WTC11 (cell line): ENCODE results near the gene AGL. TPM values are rescaled to one million over a fixed set of nuclear protein-coding genes. Genes with fewer than 3 reads are reported as not detected.

Source experiments
- ATAC-seq: fragments of 200-7000 bp; cut with Tn5 transposase; 2 replicates; pipeline ENCODE4 v1.10.0; 2021; ENCODE audit warnings: mild to moderate bottlenecking, moderate library complexity
- CTCF ChIA-PET: fragments of 300-600 bp; sonication (Branson Sonifier 250); formaldehyde crosslinking; loops from one replicate; lab custom pipeline; 2021; ENCODE audit warnings: antibody characterized with exemption; lab: Charles Lee
- POLR2A ChIA-PET: fragments of 350-600 bp; sonication (Branson Sonifier 250); formaldehyde crosslinking; loops from one replicate; lab custom pipeline; 2021; ENCODE audit warnings: antibody characterized with exemption; lab: Charles Lee
- DNase-seq: peaks from one replicate; pipeline ENCODE4 v3.0.0; 2021; ENCODE audit warnings: low spot score
- H3K27ac Mint-ChIP-seq: 2 replicates; pipeline ENCODE4 v1.8.0; 2021; ENCODE audit warnings: mixed read lengths
- H3K27me3 Mint-ChIP-seq: 2 replicates; pipeline ENCODE4 v1.8.0; 2021; ENCODE audit warnings: low read depth, mild to moderate bottlenecking, moderate library complexity, mixed read lengths
- H3K36me3 Mint-ChIP-seq: 2 replicates; pipeline ENCODE4 v1.8.0; 2021; ENCODE audit warnings: mixed read lengths
- H3K4me1 Mint-ChIP-seq: 2 replicates; pipeline ENCODE4 v1.8.0; 2022; ENCODE audit warnings: mixed read lengths
- H3K4me3 Mint-ChIP-seq: 2 replicates; pipeline ENCODE4 v1.8.0; 2021; ENCODE audit warnings: mild to moderate bottlenecking, moderate library complexity, mixed read lengths
- H3K9me3 Mint-ChIP-seq: 2 replicates; pipeline ENCODE4 v1.8.0; 2021; ENCODE audit warnings: mixed read lengths
- CDX4 ChIP-seq: fragments of 250-450 bp; sonication (Bioruptor Pico); IDR thresholded peaks from 2 replicates; pipeline ENCODE4 v1.9.0; 2021; ENCODE audit warnings: moderate library complexity, mild to moderate bottlenecking, inconsistent platforms, borderline replicate concordance
- ELF4 ChIP-seq: sonication (generic); formaldehyde crosslinking; IDR thresholded peaks from 2 replicates; pipeline ENCODE4 v1.8.1; 2022; ENCODE audit warnings: low read depth, mild to moderate bottlenecking, moderate library complexity, missing genetic modification reagents
- EMX1 ChIP-seq: fragments of 250-450 bp; sonication (Bioruptor Pico); IDR thresholded peaks from 2 replicates; pipeline ENCODE4 v1.8.0; 2021; ENCODE audit warnings: mild to moderate bottlenecking
- ERG ChIP-seq: fragments of 250-450 bp; sonication (Bioruptor Pico); IDR thresholded peaks from 2 replicates; pipeline ENCODE4 v1.8.0; 2021; ENCODE audit warnings: mild to moderate bottlenecking
- FOXJ3 ChIP-seq: sonication (generic); formaldehyde crosslinking; IDR thresholded peaks from 2 replicates; pipeline ENCODE4 v1.9.0; 2021; ENCODE audit warnings: missing genetic modification reagents, mild to moderate bottlenecking, borderline replicate concordance
- FOXP1 ChIP-seq: sonication (generic); formaldehyde crosslinking; IDR thresholded peaks from 2 replicates; pipeline ENCODE4 v1.8.0; 2022; ENCODE audit warnings: missing genetic modification reagents, mild to moderate bottlenecking, moderate library complexity, borderline replicate concordance
- IRF2 ChIP-seq: sonication (generic); formaldehyde crosslinking; IDR thresholded peaks from 2 replicates; pipeline ENCODE4 v1.8.0; 2022; ENCODE audit warnings: low read depth, missing genetic modification reagents, borderline replicate concordance
- KAT7 ChIP-seq: sonication (generic); formaldehyde crosslinking; IDR thresholded peaks from 2 replicates; pipeline ENCODE4 v1.8.1; 2023; ENCODE audit warnings: missing genetic modification reagents, mild to moderate bottlenecking, borderline replicate concordance
- MXD4 ChIP-seq: fragments of 250-450 bp; sonication (Bioruptor Pico); IDR thresholded peaks from 2 replicates; pipeline ENCODE4 v1.8.0; 2021; ENCODE audit warnings: mild to moderate bottlenecking, moderate library complexity, borderline replicate concordance
- NR1H2 ChIP-seq: sonication (generic); formaldehyde crosslinking; IDR thresholded peaks from 2 replicates; pipeline ENCODE4 v1.9.0; 2021; ENCODE audit warnings: mild to moderate bottlenecking, moderate library complexity, missing genetic modification reagents
- PRDM15 ChIP-seq: sonication (generic); formaldehyde crosslinking; IDR thresholded peaks from 2 replicates; pipeline ENCODE4 v1.8.0; 2022; ENCODE audit warnings: missing genetic modification reagents
- RELA ChIP-seq: sonication (generic); formaldehyde crosslinking; IDR thresholded peaks from 2 replicates; pipeline ENCODE4 v1.8.1; 2022; ENCODE audit warnings: missing genetic modification reagents, mild to moderate bottlenecking, borderline replicate concordance
- ZBTB21 ChIP-seq: sonication (generic); formaldehyde crosslinking; IDR thresholded peaks from 2 replicates; pipeline ENCODE4 v1.8.1; 2023; ENCODE audit warnings: mild to moderate bottlenecking, missing genetic modification reagents, borderline replicate concordance
- ZNF396 ChIP-seq: fragments of 250-450 bp; sonication (Bioruptor Pico); IDR thresholded peaks from 2 replicates; pipeline ENCODE4 v1.8.0; 2021; ENCODE audit warnings: mild to moderate bottlenecking, moderate library complexity, borderline replicate concordance
- ZNF416 ChIP-seq: fragments of 250-450 bp; sonication (Bioruptor Pico); IDR thresholded peaks from 2 replicates; pipeline ENCODE4 v1.9.0; 2021; ENCODE audit warnings: mild to moderate bottlenecking, inconsistent platforms
- ZNF423 ChIP-seq: fragments of 250-450 bp; sonication (Bioruptor Pico); IDR thresholded peaks from 2 replicates; pipeline ENCODE4 v2.1.2; 2022; ENCODE audit warnings: mild to moderate bottlenecking, moderate library complexity
- ZNF425 ChIP-seq: fragments of 250-450 bp; sonication (Bioruptor Pico); conservative IDR thresholded peaks from 2 replicates; pipeline ENCODE4 v1.9.0; 2021; ENCODE audit warnings: mild to moderate bottlenecking
- ZNF671 ChIP-seq: fragments of 250-450 bp; sonication (Bioruptor Pico); IDR thresholded peaks from 2 replicates; pipeline ENCODE4 v1.8.0; 2021; ENCODE audit warnings: mild to moderate bottlenecking
- total RNA-seq: library from RNA; stranded (reverse); gene quantifications from 3 replicates; pipeline ENCODE4 v1.2.3, GENCODE V29; 2021
- TF ChIP-seq, protein P1 (sequence below): fragments of 250-450 bp; sonication (Bioruptor Pico); IDR thresholded peaks from 2 replicates; pipeline ENCODE4 v1.9.0; 2021; ENCODE audit warnings: mild to moderate bottlenecking
- TF ChIP-seq, protein P2 (sequence below): sonication (generic); formaldehyde crosslinking; IDR thresholded peaks from 2 replicates; pipeline ENCODE4 v1.8.1; 2023; ENCODE audit warnings: mild to moderate bottlenecking, missing genetic modification reagents, borderline replicate concordance
- TF ChIP-seq, protein P3 (sequence below): sonication (generic); formaldehyde crosslinking; IDR thresholded peaks from 2 replicates; pipeline ENCODE4 v1.8.1; 2023; ENCODE audit warnings: mild to moderate bottlenecking, missing genetic modification reagents, moderate library complexity

The AGL gene
- total RNA-seq, 1 experiment from 2014 or later: 22.5 TPM

DNA sequence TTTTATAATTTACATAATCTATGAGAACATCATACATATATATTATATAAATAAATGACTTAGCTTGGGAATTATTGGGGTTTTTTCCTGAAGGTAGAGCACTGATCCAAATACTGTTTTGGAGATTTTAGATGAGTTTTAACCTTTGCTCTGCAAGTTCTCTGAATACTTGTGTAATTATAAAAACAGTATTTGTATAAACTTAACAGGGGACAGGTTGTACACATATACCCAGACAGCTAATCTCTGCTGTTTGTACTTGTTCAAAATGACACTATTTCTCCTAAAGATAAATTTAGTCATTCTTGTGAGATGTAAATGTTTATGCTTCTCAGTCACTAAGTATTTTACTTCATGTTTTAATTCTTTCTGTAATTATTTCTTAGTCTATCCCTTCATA, 8.7 kb downstream of the AGL start (continued):
- no peak for TF ChIP-seq ELF4 (CRISPR knock-in tag)
- no peak for TF ChIP-seq MXD4 (CRISPR knock-in tag)
- TF ChIP-seq, protein P1, sequence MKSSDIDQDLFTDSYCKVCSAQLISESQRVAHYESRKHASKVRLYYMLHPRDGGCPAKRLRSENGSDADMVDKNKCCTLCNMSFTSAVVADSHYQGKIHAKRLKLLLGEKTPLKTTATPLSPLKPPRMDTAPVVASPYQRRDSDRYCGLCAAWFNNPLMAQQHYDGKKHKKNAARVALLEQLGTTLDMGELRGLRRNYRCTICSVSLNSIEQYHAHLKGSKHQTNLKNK (CRISPR knock-in tag): no peak
- TF ChIP-seq FOXP1 (CRISPR knock-in tag): no peak
- TF ChIP-seq EMX1 (CRISPR knock-in tag): no peak
- no peak for TF ChIP-seq ZNF396 (CRISPR knock-in tag)
- no peak for TF ChIP-seq ZNF416 (CRISPR knock-in tag)
- TF ChIP-seq ZBTB21 (CRISPR knock-in tag): no peak
- no peak for TF ChIP-seq ZNF423
- no peak for TF ChIP-seq FOXJ3 (CRISPR knock-in tag)
- no peak for TF ChIP-seq PRDM15 (CRISPR knock-in tag)

DNA sequence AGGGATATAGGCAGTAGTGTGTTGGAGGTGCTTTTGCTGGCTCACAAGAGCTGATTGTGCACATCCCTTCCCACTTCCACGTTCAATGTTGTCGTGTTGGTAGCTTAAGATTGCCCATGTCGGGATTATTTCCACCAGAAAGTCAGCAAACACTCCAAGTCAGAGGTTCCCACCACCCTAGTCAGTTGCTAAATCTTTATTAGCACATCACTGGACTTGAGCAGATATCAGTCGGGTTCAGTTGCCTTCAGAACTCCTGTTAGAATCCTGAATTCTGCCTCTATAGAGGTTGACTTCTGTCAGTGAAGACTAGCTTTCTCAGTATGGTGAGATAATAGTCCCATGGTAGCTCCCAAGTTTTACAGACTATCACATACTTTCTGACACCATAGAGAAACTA, 10.5 kb downstream of the AGL start:
- CTCF ChIA-PET: no interaction called here
- POLR2A ChIA-PET: no interaction called here
- no peak overlapping the region for H3K27ac Mint-ChIP-seq
- peaks cover 9% of the 10 kb centered on the region; the same call in 1 of the 2 replicates for H3K9me3 Mint-ChIP-seq
- no peaks in the 10 kb centered on the region for H3K27me3 Mint-ChIP-seq
- TF ChIP-seq ZNF423: no peak
- TF ChIP-seq, all 79 proteins: peak for 0
- peaks cover 42% of the 10 kb centered on the region for H3K36me3 Mint-ChIP-seq
- H3K4me1 Mint-ChIP-seq: no peaks in the 10 kb centered on the region
- no peak overlapping the region for H3K4me3 Mint-ChIP-seq
- ATAC-seq (no peak), DNase-seq (no peak)

DNA sequence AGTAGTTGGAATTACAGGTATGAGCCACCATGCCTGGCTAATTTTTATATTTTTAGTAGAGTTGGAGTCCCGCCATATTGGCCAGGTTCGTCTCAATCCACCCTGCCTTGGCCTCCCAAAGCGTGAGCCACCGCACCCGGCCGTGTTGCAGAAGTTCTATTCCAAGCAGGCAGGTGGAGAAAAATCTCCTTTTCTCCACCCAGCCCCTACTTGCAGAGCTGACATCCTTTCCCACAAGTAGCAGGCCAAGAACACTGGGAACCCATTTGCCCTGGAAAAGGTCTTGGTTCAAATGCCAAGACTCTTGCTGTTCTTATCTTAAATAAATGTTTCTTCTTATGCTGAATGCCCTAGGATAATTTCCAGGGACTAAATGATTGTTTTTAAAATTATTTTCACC, 17.5 kb downstream of the AGL start:
- POLR2A ChIA-PET: no interaction called here
- CTCF ChIA-PET: no interaction called here
- H3K4me1 Mint-ChIP-seq: no peaks in the 10 kb centered on the region
- TF ChIP-seq CDX4: no peak
- TF ChIP-seq ELF4 (CRISPR knock-in tag): no peak
- TF ChIP-seq ZNF671: no peak
- TF ChIP-seq KAT7 (CRISPR knock-in tag): no peak
- TF ChIP-seq EMX1 (CRISPR knock-in tag): no peak
- TF ChIP-seq NR1H2 (CRISPR knock-in tag): no peak
- TF ChIP-seq, protein P2, sequence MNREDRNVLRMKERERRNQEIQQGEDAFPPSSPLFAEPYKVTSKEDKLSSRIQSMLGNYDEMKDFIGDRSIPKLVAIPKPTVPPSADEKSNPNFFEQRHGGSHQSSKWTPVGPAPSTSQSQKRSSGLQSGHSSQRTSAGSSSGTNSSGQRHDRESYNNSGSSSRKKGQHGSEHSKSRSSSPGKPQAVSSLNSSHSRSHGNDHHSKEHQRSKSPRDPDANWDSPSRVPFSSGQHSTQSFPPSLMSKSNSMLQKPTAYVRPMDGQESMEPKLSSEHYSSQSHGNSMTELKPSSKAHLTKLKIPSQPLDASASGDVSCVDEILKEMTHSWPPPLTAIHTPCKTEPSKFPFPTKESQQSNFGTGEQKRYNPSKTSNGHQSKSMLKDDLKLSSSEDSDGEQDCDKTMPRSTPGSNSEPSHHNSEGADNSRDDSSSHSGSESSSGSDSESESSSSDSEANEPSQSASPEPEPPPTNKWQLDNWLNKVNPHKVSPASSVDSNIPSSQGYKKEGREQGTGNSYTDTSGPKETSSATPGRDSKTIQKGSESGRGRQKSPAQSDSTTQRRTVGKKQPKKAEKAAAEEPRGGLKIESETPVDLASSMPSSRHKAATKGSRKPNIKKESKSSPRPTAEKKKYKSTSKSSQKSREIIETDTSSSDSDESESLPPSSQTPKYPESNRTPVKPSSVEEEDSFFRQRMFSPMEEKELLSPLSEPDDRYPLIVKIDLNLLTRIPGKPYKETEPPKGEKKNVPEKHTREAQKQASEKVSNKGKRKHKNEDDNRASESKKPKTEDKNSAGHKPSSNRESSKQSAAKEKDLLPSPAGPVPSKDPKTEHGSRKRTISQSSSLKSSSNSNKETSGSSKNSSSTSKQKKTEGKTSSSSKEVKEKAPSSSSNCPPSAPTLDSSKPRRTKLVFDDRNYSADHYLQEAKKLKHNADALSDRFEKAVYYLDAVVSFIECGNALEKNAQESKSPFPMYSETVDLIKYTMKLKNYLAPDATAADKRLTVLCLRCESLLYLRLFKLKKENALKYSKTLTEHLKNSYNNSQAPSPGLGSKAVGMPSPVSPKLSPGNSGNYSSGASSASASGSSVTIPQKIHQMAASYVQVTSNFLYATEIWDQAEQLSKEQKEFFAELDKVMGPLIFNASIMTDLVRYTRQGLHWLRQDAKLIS (CRISPR knock-in tag): no peak
- no peak for TF ChIP-seq RELA (CRISPR knock-in tag)
- TF ChIP-seq IRF2 (CRISPR knock-in tag): no peak
- TF ChIP-seq, protein P3, sequence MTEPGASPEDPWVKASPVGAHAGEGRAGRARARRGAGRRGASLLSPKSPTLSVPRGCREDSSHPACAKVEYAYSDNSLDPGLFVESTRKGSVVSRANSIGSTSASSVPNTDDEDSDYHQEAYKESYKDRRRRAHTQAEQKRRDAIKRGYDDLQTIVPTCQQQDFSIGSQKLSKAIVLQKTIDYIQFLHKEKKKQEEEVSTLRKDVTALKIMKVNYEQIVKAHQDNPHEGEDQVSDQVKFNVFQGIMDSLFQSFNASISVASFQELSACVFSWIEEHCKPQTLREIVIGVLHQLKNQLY: no peak
- no peak for TF ChIP-seq ZNF425 (CRISPR knock-in tag)
- no peak for TF ChIP-seq ZNF416 (CRISPR knock-in tag)
- no peak for TF ChIP-seq ERG (CRISPR knock-in tag)

More for the DNA sequence above, 17.5 kb downstream of the AGL start:
- ATAC-seq: no peak
- no peaks in the 10 kb centered on the region for H3K27me3 Mint-ChIP-seq
- H3K36me3 Mint-ChIP-seq: peaks cover 11% of the 10 kb centered on the region
- no peak overlapping the region for H3K4me3 Mint-ChIP-seq
- H3K9me3 Mint-ChIP-seq: no peaks in the 10 kb centered on the region
- DNase-seq: no peak
- H3K27ac Mint-ChIP-seq: no peak overlapping the region
